Upper lobe of right lung (tissue), 1 donor: ENCODE measurements around the gene FITM2. TPM values are rescaled to one million over a fixed set of nuclear protein-coding genes. Genes with fewer than 3 reads are reported as not detected.
A peak's percentile ranks its signal among the peaks of the same experiment; 100 is the strongest.

Experiments
- ATAC-seq: fragments of 200-7000 bp; cut with Tn5 transposase; one replicate; pipeline ENCODE4 v1.9.1; 2020; ENCODE audit warnings: mild to moderate bottlenecking, moderate library complexity
- DNase-seq: peaks from one replicate; pipeline ENCODE4 v3.0.0-alpha.2; 2020
- H3K27ac ChIP-seq: fragments of 200-600 bp; one replicate; pipeline ENCODE4 v1.8.0; 2022
- H3K27me3 ChIP-seq: fragments of 200-600 bp; one replicate; pipeline ENCODE4 v1.8.0; 2022; ENCODE audit warnings: mild to moderate bottlenecking
- H3K36me3 ChIP-seq: fragments of 200-600 bp; one replicate; pipeline ENCODE4 v1.8.0; 2022
- H3K4me1 ChIP-seq: fragments of 200-600 bp; one replicate; pipeline ENCODE4 v1.8.0; 2022
- H3K4me3 ChIP-seq: fragments of 200-600 bp; one replicate; pipeline ENCODE4 v1.8.0; 2022; ENCODE audit warnings: mild to moderate bottlenecking
- H3K9me3 ChIP-seq: fragments of 200-600 bp; one replicate; pipeline ENCODE4 v1.8.0; 2022
- CTCF ChIP-seq: fragments of 200-600 bp; IDR thresholded peaks from one replicate; pipeline ENCODE4 v1.8.0; 2022; ENCODE audit warnings: antibody characterized with exemption
- intact Hi-C: fragments of 100-400 bp; cut with DNase I; formaldehyde crosslinking; loops from one replicate; pipeline ENCODE4 v1.11.0; 2022
- total RNA-seq: library from RNA; stranded (reverse); fragmentation: NEBNext Ultra II Directional; extraction: Animal tissue kit (Norgen Biotek cat#: 25700); gene quantifications from one replicate; pipeline ENCODE4 v1.2.1, GENCODE V29; 2021
- donor health status: DM: no; HTN: yes; CAD: no; lungs with severe emphysema.

Gene FITM2
- total RNA-seq, 1 donor from 2014 or later = 12.6 TPM

GRCh38 chr20:44356353-44356723 lies 45.3 kb upstream of the FITM2 start:
- Histone ChIP-seq H3K9me3 (no peaks in the 10 kb centered on the region), H3K4me3 (no peak overlapping the region), H3K4me1 (no peaks in the 10 kb centered on the region), H3K27ac (no peak overlapping the region), H3K27me3 (peaks cover 13% of the 10 kb centered on the region), H3K36me3 (no peaks in the 10 kb centered on the region)
- intact Hi-C loops = no loop called here
- DNase-seq = no peak
- no peak for ATAC-seq
- TF ChIP-seq CTCF = no peak

- peaks cover 13% of the 10 kb centered on the region for H3K27me3 ChIP-seq
- TF ChIP-seq CTCF = no peak
- intact Hi-C loops = no loop called here
- no peak within 1 kb of the TSS for H3K4me3 ChIP-seq
- DNase-seq (no peak), ATAC-seq (peak; percentile 11)
- no peaks in the 10 kb centered on the region for H3K9me3 ChIP-seq
- H3K36me3 ChIP-seq = no peaks in the 10 kb centered on the region
- no peaks in the 10 kb centered on the region for H3K4me1 ChIP-seq
- H3K27ac ChIP-seq = no peak within 1 kb of the TSS
Measured at GRCh38 chr20:44355498-44356352, 44.7 kb upstream of the FITM2 start, which contains the start of gene HNF4A. Gene HNF4A, plus strand, starts transcription at chr20:44355699. Its CDS starts 106 bp downstream, at chr20:44355805.

- H3K4me1 ChIP-seq = no peaks in the 10 kb centered on the region
- H3K9me3 ChIP-seq = no peaks in the 10 kb centered on the region
- DNase-seq (no peak), ATAC-seq (no peak)
- H3K4me3 ChIP-seq = no peak overlapping the region
- H3K27ac ChIP-seq = no peak overlapping the region
- intact Hi-C loops = no loop called here
- H3K36me3 ChIP-seq = no peaks in the 10 kb centered on the region
- no peak for TF ChIP-seq CTCF
- H3K27me3 ChIP-seq = peaks cover 8% of the 10 kb centered on the region
Measured at GRCh38 chr20:44354979-44355497, 44.0 kb upstream of the FITM2 start.

- no peaks in the 10 kb centered on the region for H3K4me1 ChIP-seq
- DNase-seq (no peak), ATAC-seq (no peak)
- no peak overlapping the region for H3K4me3 ChIP-seq
- intact Hi-C loops = no loop called here
- no peaks in the 10 kb centered on the region for H3K9me3 ChIP-seq
- H3K36me3 ChIP-seq = no peaks in the 10 kb centered on the region
- H3K27me3 ChIP-seq = peaks cover 3% of the 10 kb centered on the region
- TF ChIP-seq CTCF = no peak
- no peak overlapping the region for H3K27ac ChIP-seq
Measured at GRCh38 chr20:44350567-44350966, 39.6 kb upstream of the FITM2 start.

- intact Hi-C loops = no loop called here
- Histone ChIP-seq H3K9me3 (no peaks in the 10 kb centered on the region), H3K27me3 (no peaks in the 10 kb centered on the region), H3K36me3 (no peaks in the 10 kb centered on the region), H3K4me3 (no peak overlapping the region), H3K4me1 (no peaks in the 10 kb centered on the region), H3K27ac (no peak overlapping the region)
- TF ChIP-seq CTCF = no peak
- DNase-seq = no peak
- ATAC-seq = no peak
Measured at GRCh38 chr20:44349349-44349748, 38.3 kb upstream of the FITM2 start.
